ENCODE measurements around the gene SAXO1. TPM values are rescaled to one million over a fixed set of nuclear protein-coding genes. Genes with fewer than 3 reads are reported as not detected.

SAXO1 gene
- total RNA-seq, 1 experiment from 2014 or later = not detected

DNA sequence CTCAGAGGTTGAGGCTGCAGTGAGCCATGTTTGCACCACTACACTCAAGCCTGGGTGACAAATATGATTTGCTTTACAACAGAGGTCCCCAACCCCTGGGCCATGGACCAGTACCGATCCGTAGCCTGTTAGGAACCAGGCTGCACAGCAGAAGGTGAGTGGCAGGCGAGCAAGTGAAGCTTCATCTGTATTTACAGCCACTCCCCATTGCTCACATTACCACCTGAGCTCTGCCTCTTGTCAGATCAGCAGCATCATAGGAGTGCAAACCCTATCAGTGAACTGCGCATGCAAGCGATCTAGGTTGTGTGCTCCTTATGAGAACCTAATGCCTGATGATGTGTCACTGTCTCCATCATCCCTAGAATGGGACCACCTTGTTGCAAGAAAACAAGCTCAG lies 42.5 kb downstream of the SAXO1 start:
- no peak overlapping the region for H2AFZ ChIP-seq (ENCODE audit: low read depth, low read length, poor library complexity, severe bottlenecking)
- intact Hi-C loops (cut with micrococcal nuclease) = no loop called here
- no peak overlapping the region for H3K4me2 ChIP-seq (ENCODE audit: low read length)
- H3K27me3 ChIP-seq (ENCODE audit: insufficient read depth, low read length) = peaks cover 14% of the 10 kb centered on the region
- H3K9me2 ChIP-seq (ENCODE audit: insufficient read depth) = no peaks in the 10 kb centered on the region
- ATAC-seq (no peak), DNase-seq (ENCODE audit: low read depth, low spot score) (no peak)
- no TSS peak for BruUV-seq (replicated peaks)
- no peaks in the 10 kb centered on the region for H3K36me3 ChIP-seq (ENCODE audit: control insufficient read depth in 1 of 2, insufficient read depth in 2 of 2, low read length in 2 of 2)
- ChIA-PET CTCF (no interaction called here), RAD21 (ENCODE audit: low non-redundant PET in 1 of 2, low total read pairs in 2 of 2, uncharacterized antibody in 2 of 2, unreplicated experiment in 2 of 2) (no interaction called here), POLR2A (no interaction called here)
- no peaks in the 10 kb centered on the region for H3K4me1 ChIP-seq (ENCODE audit: control insufficient read depth in 1 of 2, insufficient read depth in 2 of 2, low read length in 2 of 2)
- H3K9ac ChIP-seq (ENCODE audit: low read length) = no peak overlapping the region
- TF ChIP-seq SP1 (IDR thresholded peaks at IDR 0.05; ENCODE audit: low read depth) (no peak), EZH2 (IDR thresholded peaks at IDR 0.05) (no peak), POLR2A (IDR thresholded peaks at IDR 0.05; ENCODE audit: borderline replicate concordance, extremely low read depth, insufficient read depth, insufficient read length) (no peak), SIN3A (IDR thresholded peaks at IDR 0.05; ENCODE audit: low read depth) (no peak), RAD21 (IDR thresholded peaks at IDR 0.05; ENCODE audit: low read depth) (no peak), TCF7L2 (IDR thresholded peaks at IDR 0.05; ENCODE audit: borderline replicate concordance, extremely low read depth, insufficient read depth, insufficient read length) (no peak), ZNF274 (IDR thresholded peaks at IDR 0.05; ENCODE audit: low read depth, low read length) (no peak)
- TF ChIP-seq, protein P1, sequence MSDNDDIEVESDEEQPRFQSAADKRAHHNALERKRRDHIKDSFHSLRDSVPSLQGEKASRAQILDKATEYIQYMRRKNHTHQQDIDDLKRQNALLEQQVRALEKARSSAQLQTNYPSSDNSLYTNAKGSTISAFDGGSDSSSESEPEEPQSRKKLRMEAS (IDR thresholded peaks at IDR 0.05) = no peak
- TF ChIP-seq, protein P2, sequence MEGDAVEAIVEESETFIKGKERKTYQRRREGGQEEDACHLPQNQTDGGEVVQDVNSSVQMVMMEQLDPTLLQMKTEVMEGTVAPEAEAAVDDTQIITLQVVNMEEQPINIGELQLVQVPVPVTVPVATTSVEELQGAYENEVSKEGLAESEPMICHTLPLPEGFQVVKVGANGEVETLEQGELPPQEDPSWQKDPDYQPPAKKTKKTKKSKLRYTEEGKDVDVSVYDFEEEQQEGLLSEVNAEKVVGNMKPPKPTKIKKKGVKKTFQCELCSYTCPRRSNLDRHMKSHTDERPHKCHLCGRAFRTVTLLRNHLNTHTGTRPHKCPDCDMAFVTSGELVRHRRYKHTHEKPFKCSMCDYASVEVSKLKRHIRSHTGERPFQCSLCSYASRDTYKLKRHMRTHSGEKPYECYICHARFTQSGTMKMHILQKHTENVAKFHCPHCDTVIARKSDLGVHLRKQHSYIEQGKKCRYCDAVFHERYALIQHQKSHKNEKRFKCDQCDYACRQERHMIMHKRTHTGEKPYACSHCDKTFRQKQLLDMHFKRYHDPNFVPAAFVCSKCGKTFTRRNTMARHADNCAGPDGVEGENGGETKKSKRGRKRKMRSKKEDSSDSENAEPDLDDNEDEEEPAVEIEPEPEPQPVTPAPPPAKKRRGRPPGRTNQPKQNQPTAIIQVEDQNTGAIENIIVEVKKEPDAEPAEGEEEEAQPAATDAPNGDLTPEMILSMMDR (IDR thresholded peaks at IDR 0.05 in 2 of 3, conservative IDR thresholded peaks at IDR 0.05 in 1 of 3; ENCODE audit: borderline replicate concordance in 1 of 3, insufficient read depth in 1 of 3, low read depth in 2 of 3, low read length in 2 of 3) = no peak
- H3K79me2 ChIP-seq (ENCODE audit: insufficient read depth, low read length) = no peaks in the 10 kb centered on the region
- no peaks in the 10 kb centered on the region for H4K20me1 ChIP-seq (ENCODE audit: insufficient read depth)
- H3K27ac ChIP-seq (ENCODE audit: low read depth, low read length) = no peak overlapping the region
- no peaks in the 10 kb centered on the region for H3K9me3 ChIP-seq (ENCODE audit: control insufficient read depth in 1 of 2, insufficient read depth in 1 of 2, low read depth in 1 of 2, low read length in 2 of 2)
- no peak overlapping the region for H3K4me3 ChIP-seq (replicated peaks in 1 of 2; ENCODE audit: low read depth in 1 of 2, low read length in 2 of 2)

DNA sequence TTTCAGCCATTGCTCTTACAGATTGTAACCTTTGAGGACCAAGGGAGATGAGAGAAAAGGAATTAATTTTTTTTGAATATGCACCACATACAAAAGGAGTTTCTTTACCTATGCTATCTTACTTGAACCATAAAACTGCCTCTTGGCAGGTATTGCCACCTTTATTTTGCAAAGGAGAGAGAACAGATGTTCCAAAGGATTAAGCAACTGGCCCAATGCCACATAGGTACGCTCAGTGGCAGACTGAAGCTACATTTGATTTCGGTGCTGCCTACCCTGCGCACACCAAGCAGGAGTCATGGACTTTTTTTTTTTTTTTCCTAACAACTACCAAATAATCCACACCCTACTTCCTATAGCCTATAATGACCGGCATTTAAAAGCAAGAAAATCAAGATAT lies 43.1 kb downstream of the SAXO1 start:
- Histone ChIP-seq H3K79me2 (ENCODE audit: insufficient read depth, low read length) (no peaks in the 10 kb centered on the region), H3K4me2 (ENCODE audit: low read length) (no peak overlapping the region), H3K9me2 (ENCODE audit: insufficient read depth) (no peaks in the 10 kb centered on the region), H4K20me1 (ENCODE audit: insufficient read depth) (no peaks in the 10 kb centered on the region), H3K9me3 (ENCODE audit: control insufficient read depth in 1 of 2, insufficient read depth in 1 of 2, low read depth in 1 of 2, low read length in 2 of 2) (no peaks in the 10 kb centered on the region), H2AFZ (ENCODE audit: low read depth, low read length, poor library complexity, severe bottlenecking) (no peak overlapping the region), H3K4me3 (replicated peaks in 1 of 2; ENCODE audit: low read depth in 1 of 2, low read length in 2 of 2) (no peak overlapping the region), H3K9ac (ENCODE audit: low read length) (no peak overlapping the region), H3K27me3 (ENCODE audit: insufficient read depth, low read length) (peaks cover 10% of the 10 kb centered on the region), H3K36me3 (ENCODE audit: control insufficient read depth in 1 of 2, insufficient read depth in 2 of 2, low read length in 2 of 2) (no peaks in the 10 kb centered on the region), H3K27ac (ENCODE audit: low read depth, low read length) (no peak overlapping the region), H3K4me1 (ENCODE audit: control insufficient read depth in 1 of 2, insufficient read depth in 2 of 2, low read length in 2 of 2) (no peaks in the 10 kb centered on the region)
- BruUV-seq (replicated peaks) = no TSS peak
- ChIA-PET POLR2A (no interaction called here), RAD21 (ENCODE audit: low non-redundant PET in 1 of 2, low total read pairs in 2 of 2, uncharacterized antibody in 2 of 2, unreplicated experiment in 2 of 2) (no interaction called here), CTCF (no interaction called here)
- no peak for ATAC-seq
- DNase-seq (ENCODE audit: low read depth, low spot score) = no peak
- intact Hi-C loops (cut with micrococcal nuclease) = no loop called here
- TF ChIP-seq, protein P3, sequence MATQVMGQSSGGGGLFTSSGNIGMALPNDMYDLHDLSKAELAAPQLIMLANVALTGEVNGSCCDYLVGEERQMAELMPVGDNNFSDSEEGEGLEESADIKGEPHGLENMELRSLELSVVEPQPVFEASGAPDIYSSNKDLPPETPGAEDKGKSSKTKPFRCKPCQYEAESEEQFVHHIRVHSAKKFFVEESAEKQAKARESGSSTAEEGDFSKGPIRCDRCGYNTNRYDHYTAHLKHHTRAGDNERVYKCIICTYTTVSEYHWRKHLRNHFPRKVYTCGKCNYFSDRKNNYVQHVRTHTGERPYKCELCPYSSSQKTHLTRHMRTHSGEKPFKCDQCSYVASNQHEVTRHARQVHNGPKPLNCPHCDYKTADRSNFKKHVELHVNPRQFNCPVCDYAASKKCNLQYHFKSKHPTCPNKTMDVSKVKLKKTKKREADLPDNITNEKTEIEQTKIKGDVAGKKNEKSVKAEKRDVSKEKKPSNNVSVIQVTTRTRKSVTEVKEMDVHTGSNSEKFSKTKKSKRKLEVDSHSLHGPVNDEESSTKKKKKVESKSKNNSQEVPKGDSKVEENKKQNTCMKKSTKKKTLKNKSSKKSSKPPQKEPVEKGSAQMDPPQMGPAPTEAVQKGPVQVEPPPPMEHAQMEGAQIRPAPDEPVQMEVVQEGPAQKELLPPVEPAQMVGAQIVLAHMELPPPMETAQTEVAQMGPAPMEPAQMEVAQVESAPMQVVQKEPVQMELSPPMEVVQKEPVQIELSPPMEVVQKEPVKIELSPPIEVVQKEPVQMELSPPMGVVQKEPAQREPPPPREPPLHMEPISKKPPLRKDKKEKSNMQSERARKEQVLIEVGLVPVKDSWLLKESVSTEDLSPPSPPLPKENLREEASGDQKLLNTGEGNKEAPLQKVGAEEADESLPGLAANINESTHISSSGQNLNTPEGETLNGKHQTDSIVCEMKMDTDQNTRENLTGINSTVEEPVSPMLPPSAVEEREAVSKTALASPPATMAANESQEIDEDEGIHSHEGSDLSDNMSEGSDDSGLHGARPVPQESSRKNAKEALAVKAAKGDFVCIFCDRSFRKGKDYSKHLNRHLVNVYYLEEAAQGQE (IDR thresholded peaks at IDR 0.05; ENCODE audit: low read depth) = no peak
- no peak for TF ChIP-seq EGR1 (IDR thresholded peaks at IDR 0.05; ENCODE audit: low read depth)
- TF ChIP-seq, protein P4, sequence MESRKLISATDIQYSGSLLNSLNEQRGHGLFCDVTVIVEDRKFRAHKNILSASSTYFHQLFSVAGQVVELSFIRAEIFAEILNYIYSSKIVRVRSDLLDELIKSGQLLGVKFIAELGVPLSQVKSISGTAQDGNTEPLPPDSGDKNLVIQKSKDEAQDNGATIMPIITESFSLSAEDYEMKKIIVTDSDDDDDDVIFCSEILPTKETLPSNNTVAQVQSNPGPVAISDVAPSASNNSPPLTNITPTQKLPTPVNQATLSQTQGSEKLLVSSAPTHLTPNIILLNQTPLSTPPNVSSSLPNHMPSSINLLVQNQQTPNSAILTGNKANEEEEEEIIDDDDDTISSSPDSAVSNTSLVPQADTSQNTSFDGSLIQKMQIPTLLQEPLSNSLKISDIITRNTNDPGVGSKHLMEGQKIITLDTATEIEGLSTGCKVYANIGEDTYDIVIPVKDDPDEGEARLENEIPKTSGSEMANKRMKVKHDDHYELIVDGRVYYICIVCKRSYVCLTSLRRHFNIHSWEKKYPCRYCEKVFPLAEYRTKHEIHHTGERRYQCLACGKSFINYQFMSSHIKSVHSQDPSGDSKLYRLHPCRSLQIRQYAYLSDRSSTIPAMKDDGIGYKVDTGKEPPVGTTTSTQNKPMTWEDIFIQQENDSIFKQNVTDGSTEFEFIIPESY (IDR thresholded peaks at IDR 0.05; ENCODE audit: extremely low read depth, insufficient replicate concordance, low read length) = no peak
- TF ChIP-seq TCF7L2 (IDR thresholded peaks at IDR 0.05; ENCODE audit: borderline replicate concordance, extremely low read depth, insufficient read depth, insufficient read length) = no peak
- TF ChIP-seq RAD21 (IDR thresholded peaks at IDR 0.05; ENCODE audit: low read depth) = no peak
- no peak for TF ChIP-seq FOSL1 (IDR thresholded peaks at IDR 0.05; ENCODE audit: low read depth)

Data from HCT116 (cell line).